Endothelial cell of umbilical vein (primary cell): ENCODE data around the gene NRXN3.

Experiments
- CTCF ChIP-seq, 2 donors: IDR thresholded peaks; 1 replicate in 1 of 2; 2 replicates in 1 of 2; pipeline ENCODE4 v1.5.1; 2011; ENCODE audit warnings: low read length in 2 of 2, mild to moderate bottlenecking in 2 of 2, moderate library complexity in 2 of 2, control low read depth in 1 of 2, inconsistent platforms in 1 of 2, low read depth in 1 of 2; ENCODE audit not compliant: insufficient read depth in 1 of 2; ENCODE audit errors: extremely low read depth in 1 of 2
- EZH2 ChIP-seq: IDR thresholded peaks from 2 replicates; pipeline ENCODE4 v1.6.1; 2012; ENCODE audit warnings: borderline replicate concordance, low read depth, mild to moderate bottlenecking, moderate library complexity, low read length, inconsistent platforms; ENCODE audit not compliant: severe bottlenecking
- MAX ChIP-seq: IDR thresholded peaks from 2 replicates; pipeline ENCODE4 v1.6.1; 2011; ENCODE audit not compliant: insufficient read depth, insufficient read length
- MYC ChIP-seq: IDR thresholded peaks from one replicate; pipeline ENCODE4 v1.6.1; 2011; ENCODE audit warnings: mild to moderate bottlenecking, low read depth, low read length
- POLR2A ChIP-seq: IDR thresholded peaks from 2 replicates; pipeline ENCODE4 v1.6.1; 2012; ENCODE audit warnings: low read depth, mild to moderate bottlenecking, control low read depth, low read length
- POLR2AphosphoS5 ChIP-seq: IDR thresholded peaks from 2 replicates; pipeline ENCODE4 v1.6.1; 2012; ENCODE audit warnings: low read depth, mild to moderate bottlenecking, control low read depth, low read length, moderate library complexity; ENCODE audit not compliant: insufficient read depth

GRCh38 chr14:79580906-79581305, 1410.7 kb downstream of the NRXN3 start:
- TF ChIP-seq CTCF (IDR thresholded peaks at IDR 0.05; ENCODE audit: extremely low read depth in 1 of 2, insufficient read depth in 1 of 2, low read depth in 1 of 2, low read length in 2 of 2) (no peak), EZH2 (no peak), POLR2A (no peak), MYC (no peak), POLR2AphosphoS5 (no peak), MAX (no peak)
